OCI-LY7 (cell line): Measurements from ENCODE around the gene TAOK2.
"Not testable (repeated sequence)": the region's sequence is repeated elsewhere in the genome, so short reads cannot be mapped to it uniquely, and the experiment has no call there.

ENCODE experiments used
- EZH2phosphoT487 ChIP-seq: fragments of 200-600 bp; sonication (generic); IDR thresholded peaks from 2 replicates; pipeline ENCODE4 v1.6.1; 2018; ENCODE audit warnings: low read depth, borderline replicate concordance, mild to moderate bottlenecking, mixed run types, antibody characterized with exemption, low read length, moderate library complexity, mixed read lengths
- TF ChIP-seq, protein P1 (sequence below): fragments of 200-600 bp; sonication (generic); conservative IDR thresholded peaks from 2 replicates; pipeline ENCODE4 v1.5.1; 2014; ENCODE audit warnings: mild to moderate bottlenecking, antibody characterized with exemption, low read length, moderate library complexity, mixed read lengths

DNA sequence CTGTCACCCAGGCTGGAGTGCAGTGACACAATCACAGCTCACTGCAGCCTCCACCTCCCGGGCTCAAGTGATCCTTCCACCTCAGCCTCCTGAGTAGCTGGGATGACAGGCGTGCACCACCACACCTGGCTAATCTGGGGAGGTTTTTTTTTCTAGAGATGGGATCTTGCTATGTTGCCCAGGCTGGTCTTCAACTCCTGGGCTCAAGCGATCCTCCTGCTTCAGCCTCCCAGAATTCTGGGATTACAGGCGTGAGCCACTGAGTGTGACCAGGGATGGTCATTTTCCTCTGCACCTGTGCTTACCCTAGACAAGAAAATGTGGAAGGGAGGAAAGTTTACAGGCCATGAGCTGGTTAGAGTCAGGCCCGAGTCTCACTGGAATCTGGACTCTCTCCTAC, 67.0 kb downstream of the TAOK2 start:
- TF ChIP-seq, protein P1, sequence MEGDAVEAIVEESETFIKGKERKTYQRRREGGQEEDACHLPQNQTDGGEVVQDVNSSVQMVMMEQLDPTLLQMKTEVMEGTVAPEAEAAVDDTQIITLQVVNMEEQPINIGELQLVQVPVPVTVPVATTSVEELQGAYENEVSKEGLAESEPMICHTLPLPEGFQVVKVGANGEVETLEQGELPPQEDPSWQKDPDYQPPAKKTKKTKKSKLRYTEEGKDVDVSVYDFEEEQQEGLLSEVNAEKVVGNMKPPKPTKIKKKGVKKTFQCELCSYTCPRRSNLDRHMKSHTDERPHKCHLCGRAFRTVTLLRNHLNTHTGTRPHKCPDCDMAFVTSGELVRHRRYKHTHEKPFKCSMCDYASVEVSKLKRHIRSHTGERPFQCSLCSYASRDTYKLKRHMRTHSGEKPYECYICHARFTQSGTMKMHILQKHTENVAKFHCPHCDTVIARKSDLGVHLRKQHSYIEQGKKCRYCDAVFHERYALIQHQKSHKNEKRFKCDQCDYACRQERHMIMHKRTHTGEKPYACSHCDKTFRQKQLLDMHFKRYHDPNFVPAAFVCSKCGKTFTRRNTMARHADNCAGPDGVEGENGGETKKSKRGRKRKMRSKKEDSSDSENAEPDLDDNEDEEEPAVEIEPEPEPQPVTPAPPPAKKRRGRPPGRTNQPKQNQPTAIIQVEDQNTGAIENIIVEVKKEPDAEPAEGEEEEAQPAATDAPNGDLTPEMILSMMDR, result not testable (repeated sequence)
- not testable (repeated sequence) for TF ChIP-seq EZH2phosphoT487
